GM12878 (cell line): ENCODE data around the gene PPP1R1A. TPM values are rescaled to one million over a fixed set of nuclear protein-coding genes. Genes with fewer than 3 reads are reported as not detected.

Experiments
- BACH1 ChIP-seq: fragments of 450-650 bp; IDR thresholded peaks from 2 replicates; pipeline ENCODE4 v1.6.1; 2017; ENCODE audit warnings: mild to moderate bottlenecking, borderline replicate concordance
- EED ChIP-seq: sonication (generic); IDR thresholded peaks from 2 replicates; pipeline ENCODE4 v1.6.1; 2016; ENCODE audit warnings: antibody characterized with exemption, low read depth
- NBN ChIP-seq: fragments of 450-650 bp; IDR thresholded peaks from 2 replicates; pipeline ENCODE4 v1.6.1; 2016
- SUZ12 ChIP-seq: fragments of 200-600 bp; sonication (generic); IDR thresholded peaks from one replicate; pipeline ENCODE4 v1.6.1; 2018; ENCODE audit warnings: antibody characterized with exemption, mild to moderate bottlenecking; ENCODE audit not compliant: unreplicated experiment
- ZNF207 ChIP-seq: fragments of 450-650 bp; IDR thresholded peaks from 2 replicates; pipeline ENCODE4 v1.6.1; 2014; ENCODE audit warnings: antibody characterized with exemption, mild to moderate bottlenecking, borderline replicate concordance
- polyA plus RNA-seq, 11 experiments: library from polyadenylated mRNA; depleted of rRNA in 4 of 11; unstranded in 6 of 11; stranded (reverse) in 5 of 11; fragments of >200 nt; fragmentation: Nextera tagmentation in 4 of 11; fragmentation: Illumina TruSeq in 1 of 11; extraction: Ambion mirVana in 4 of 11; extraction: Trizol in 1 of 11; gene quantifications; 1 replicate in 1 of 11; 2 replicates in 10 of 11; pipeline versions ENCODE4 v1.2.1 to v1.2.3, GENCODE V29; 2011 to 2016; ENCODE audit warnings: inconsistent platforms in 2 of 11, missing spikeins in 2 of 11, low read depth in 1 of 11
- total RNA-seq, 4 experiments: library from RNA; depleted of rRNA in 3 of 4; stranded (reverse); fragments of >200 nt in 3 of 4; fragmentation: Illumina TruSeq in 1 of 4; extraction: Trizol in 1 of 4; gene quantifications; 2 replicates each; pipeline versions ENCODE4 v1.2.1 to v1.2.3, GENCODE V29; 2013 to 2021
- TF ChIP-seq, protein P1 (sequence below): IDR thresholded peaks from 2 replicates; pipeline ENCODE4 v1.6.1; 2012; ENCODE audit warnings: improper control_type of control experiment, low read depth, low read length; ENCODE audit not compliant: insufficient replicate concordance
- TF ChIP-seq, protein P2 (sequence below): fragments of 450-650 bp; conservative IDR thresholded peaks from 2 replicates; pipeline ENCODE4 v1.6.1; 2017; ENCODE audit warnings: mild to moderate bottlenecking, moderate library complexity

The PPP1R1A gene
- total and polyA plus RNA-seq, 10 of the 15 experiments (the other 5 are each of a cell fraction or from before 2014, with no cell fraction given): 0.03 to 0.08 (median 0.07) TPM; not detected in 7

DNA sequence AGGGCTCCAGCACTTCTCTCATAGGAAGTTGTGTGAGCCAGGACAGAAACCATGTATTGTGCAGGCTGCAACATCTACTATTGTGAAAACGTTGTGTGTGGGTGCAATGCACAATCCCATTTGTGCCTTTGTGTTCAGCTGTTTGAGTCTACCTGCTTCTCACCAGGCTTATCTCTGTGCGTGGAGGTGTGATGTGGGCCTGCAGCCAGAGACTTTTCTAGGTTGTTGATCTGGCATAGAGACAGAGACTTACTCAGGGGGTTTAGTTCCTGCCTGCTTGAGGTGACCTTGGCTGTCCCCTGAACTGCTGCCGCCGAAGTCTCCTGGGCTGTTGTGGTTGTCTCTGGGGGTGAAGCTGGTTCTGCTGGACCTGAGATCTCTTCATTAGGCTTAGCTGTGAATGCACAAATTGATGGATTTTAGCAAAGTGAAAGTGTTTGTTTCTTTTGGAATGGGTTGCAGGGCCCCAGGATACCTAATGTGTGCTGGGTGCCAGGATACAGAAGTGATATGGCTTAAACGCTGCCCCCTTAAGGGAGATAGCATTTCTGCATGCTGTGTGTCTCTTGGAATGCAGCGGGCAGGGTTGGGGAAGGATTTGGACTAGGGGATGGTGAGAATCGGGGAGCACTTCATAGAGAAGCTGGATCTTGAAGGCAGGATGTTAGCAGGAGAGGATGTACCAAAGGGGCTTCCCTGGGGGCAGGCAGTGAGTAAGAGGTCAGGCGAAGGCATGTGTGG is 43.7 kb upstream of the PPP1R1A start (continued):
- TF ChIP-seq, protein P1, sequence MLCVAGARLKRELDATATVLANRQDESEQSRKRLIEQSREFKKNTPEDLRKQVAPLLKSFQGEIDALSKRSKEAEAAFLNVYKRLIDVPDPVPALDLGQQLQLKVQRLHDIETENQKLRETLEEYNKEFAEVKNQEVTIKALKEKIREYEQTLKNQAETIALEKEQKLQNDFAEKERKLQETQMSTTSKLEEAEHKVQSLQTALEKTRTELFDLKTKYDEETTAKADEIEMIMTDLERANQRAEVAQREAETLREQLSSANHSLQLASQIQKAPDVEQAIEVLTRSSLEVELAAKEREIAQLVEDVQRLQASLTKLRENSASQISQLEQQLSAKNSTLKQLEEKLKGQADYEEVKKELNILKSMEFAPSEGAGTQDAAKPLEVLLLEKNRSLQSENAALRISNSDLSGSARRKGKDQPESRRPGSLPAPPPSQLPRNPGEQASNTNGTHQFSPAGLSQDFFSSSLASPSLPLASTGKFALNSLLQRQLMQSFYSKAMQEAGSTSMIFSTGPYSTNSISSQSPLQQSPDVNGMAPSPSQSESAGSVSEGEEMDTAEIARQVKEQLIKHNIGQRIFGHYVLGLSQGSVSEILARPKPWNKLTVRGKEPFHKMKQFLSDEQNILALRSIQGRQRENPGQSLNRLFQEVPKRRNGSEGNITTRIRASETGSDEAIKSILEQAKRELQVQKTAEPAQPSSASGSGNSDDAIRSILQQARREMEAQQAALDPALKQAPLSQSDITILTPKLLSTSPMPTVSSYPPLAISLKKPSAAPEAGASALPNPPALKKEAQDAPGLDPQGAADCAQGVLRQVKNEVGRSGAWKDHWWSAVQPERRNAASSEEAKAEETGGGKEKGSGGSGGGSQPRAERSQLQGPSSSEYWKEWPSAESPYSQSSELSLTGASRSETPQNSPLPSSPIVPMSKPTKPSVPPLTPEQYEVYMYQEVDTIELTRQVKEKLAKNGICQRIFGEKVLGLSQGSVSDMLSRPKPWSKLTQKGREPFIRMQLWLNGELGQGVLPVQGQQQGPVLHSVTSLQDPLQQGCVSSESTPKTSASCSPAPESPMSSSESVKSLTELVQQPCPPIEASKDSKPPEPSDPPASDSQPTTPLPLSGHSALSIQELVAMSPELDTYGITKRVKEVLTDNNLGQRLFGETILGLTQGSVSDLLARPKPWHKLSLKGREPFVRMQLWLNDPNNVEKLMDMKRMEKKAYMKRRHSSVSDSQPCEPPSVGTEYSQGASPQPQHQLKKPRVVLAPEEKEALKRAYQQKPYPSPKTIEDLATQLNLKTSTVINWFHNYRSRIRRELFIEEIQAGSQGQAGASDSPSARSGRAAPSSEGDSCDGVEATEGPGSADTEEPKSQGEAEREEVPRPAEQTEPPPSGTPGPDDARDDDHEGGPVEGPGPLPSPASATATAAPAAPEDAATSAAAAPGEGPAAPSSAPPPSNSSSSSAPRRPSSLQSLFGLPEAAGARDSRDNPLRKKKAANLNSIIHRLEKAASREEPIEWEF: no peak
- TF ChIP-seq ZNF207 (no peak), NBN (no peak), SUZ12 (no peak), EED (no peak), BACH1 (no peak)
- TF ChIP-seq, protein P2, sequence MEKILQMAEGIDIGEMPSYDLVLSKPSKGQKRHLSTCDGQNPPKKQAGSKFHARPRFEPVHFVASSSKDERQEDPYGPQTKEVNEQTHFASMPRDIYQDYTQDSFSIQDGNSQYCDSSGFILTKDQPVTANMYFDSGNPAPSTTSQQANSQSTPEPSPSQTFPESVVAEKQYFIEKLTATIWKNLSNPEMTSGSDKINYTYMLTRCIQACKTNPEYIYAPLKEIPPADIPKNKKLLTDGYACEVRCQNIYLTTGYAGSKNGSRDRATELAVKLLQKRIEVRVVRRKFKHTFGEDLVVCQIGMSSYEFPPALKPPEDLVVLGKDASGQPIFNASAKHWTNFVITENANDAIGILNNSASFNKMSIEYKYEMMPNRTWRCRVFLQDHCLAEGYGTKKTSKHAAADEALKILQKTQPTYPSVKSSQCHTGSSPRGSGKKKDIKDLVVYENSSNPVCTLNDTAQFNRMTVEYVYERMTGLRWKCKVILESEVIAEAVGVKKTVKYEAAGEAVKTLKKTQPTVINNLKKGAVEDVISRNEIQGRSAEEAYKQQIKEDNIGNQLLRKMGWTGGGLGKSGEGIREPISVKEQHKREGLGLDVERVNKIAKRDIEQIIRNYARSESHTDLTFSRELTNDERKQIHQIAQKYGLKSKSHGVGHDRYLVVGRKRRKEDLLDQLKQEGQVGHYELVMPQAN: no peak
- TF ChIP-seq, all 136 proteins: peak for 0
